Measurements from ENCODE around the gene CD68.

CD68 gene

GRCh38 chr17:7555320-7555948 lies 24.0 kb upstream of the CD68 start:
- H2AFZ ChIP-seq (ENCODE audit: low read length), result no peak overlapping the region
- H3K4me1 ChIP-seq (ENCODE audit: low read length), result peaks cover 33% of the 10 kb centered on the region
- H3K9ac ChIP-seq (ENCODE audit: low read length), result no peak overlapping the region
- H3K4me3 ChIP-seq (ENCODE audit: low read length), result no peak overlapping the region
- peaks cover 28% of the 10 kb centered on the region for H3F3A ChIP-seq (ENCODE audit: insufficient read depth, low read length)
- no peak for TF ChIP-seq EZH2 (optimal IDR thresholded peaks at IDR 0.05; ENCODE audit: low read depth, low read length)
- TF ChIP-seq EZH2phosphoT487 (IDR thresholded peaks at IDR 0.05; ENCODE audit: low read length), result no peak
- TF ChIP-seq CTCF (IDR thresholded peaks at IDR 0.05; ENCODE audit: low read length), result no peak
- H3K4me2 ChIP-seq (ENCODE audit: low read depth, low read length), result no peak overlapping the region
- H3K79me2 ChIP-seq (ENCODE audit: low read length), result no peaks in the 10 kb centered on the region
- no peak overlapping the region for H3K27ac ChIP-seq (ENCODE audit: low read length)
- no peaks in the 10 kb centered on the region for H3K9me3 ChIP-seq (replicated peaks; ENCODE audit: insufficient read depth, low read length)
- no peaks in the 10 kb centered on the region for H4K20me1 ChIP-seq (ENCODE audit: insufficient read depth, low read length)
- DNase-seq, result no peak
- H3K9me2 ChIP-seq (replicated peaks; ENCODE audit: insufficient read depth, low read length), result no peaks in the 10 kb centered on the region
- no peaks in the 10 kb centered on the region for H3K36me3 ChIP-seq (replicated peaks; ENCODE audit: insufficient read depth, low read length)
- H3K27me3 ChIP-seq (replicated peaks; ENCODE audit: insufficient read depth, low read length), result no peaks in the 10 kb centered on the region

- Histone ChIP-seq H3K4me2 (ENCODE audit: low read depth, low read length) (no peak overlapping the region), H3K4me3 (ENCODE audit: low read length) (no peak overlapping the region), H3K27me3 (replicated peaks; ENCODE audit: insufficient read depth, low read length) (no peaks in the 10 kb centered on the region), H3F3A (ENCODE audit: insufficient read depth, low read length) (peaks cover 32% of the 10 kb centered on the region), H4K20me1 (ENCODE audit: insufficient read depth, low read length) (no peaks in the 10 kb centered on the region), H3K36me3 (replicated peaks; ENCODE audit: insufficient read depth, low read length) (no peaks in the 10 kb centered on the region), H3K4me1 (ENCODE audit: low read length) (peaks cover 37% of the 10 kb centered on the region), H3K27ac (ENCODE audit: low read length) (no peak overlapping the region), H2AFZ (ENCODE audit: low read length) (no peak overlapping the region), H3K9me2 (replicated peaks; ENCODE audit: insufficient read depth, low read length) (no peaks in the 10 kb centered on the region), H3K79me2 (ENCODE audit: low read length) (peaks cover 5% of the 10 kb centered on the region; the same call in 1 of the 2 replicates), H3K9ac (ENCODE audit: low read length) (no peak overlapping the region), H3K9me3 (replicated peaks; ENCODE audit: insufficient read depth, low read length) (no peaks in the 10 kb centered on the region)
- no peak for TF ChIP-seq EZH2phosphoT487 (IDR thresholded peaks at IDR 0.05; ENCODE audit: low read length)
- no peak for TF ChIP-seq CTCF (IDR thresholded peaks at IDR 0.05; ENCODE audit: low read length)
- no peak for TF ChIP-seq EZH2 (optimal IDR thresholded peaks at IDR 0.05; ENCODE audit: low read depth, low read length)
- no peak for DNase-seq
These were observed 22.8 kb upstream of the CD68 start for GRCh38 chr17:7556627-7557026.

- Histone ChIP-seq H3K9ac (ENCODE audit: low read length) (no peak overlapping the region), H3F3A (ENCODE audit: insufficient read depth, low read length) (peaks cover 28% of the 10 kb centered on the region), H3K4me2 (ENCODE audit: low read depth, low read length) (peak overlapping the region; percentile 77; the same call in 1 of the 2 replicates), H3K79me2 (ENCODE audit: low read length) (peaks cover 10% of the 10 kb centered on the region), H3K4me3 (ENCODE audit: low read length) (no peak overlapping the region), H3K36me3 (replicated peaks; ENCODE audit: insufficient read depth, low read length) (no peaks in the 10 kb centered on the region), H3K4me1 (ENCODE audit: low read length) (peaks cover 33% of the 10 kb centered on the region), H3K9me2 (replicated peaks; ENCODE audit: insufficient read depth, low read length) (no peaks in the 10 kb centered on the region), H2AFZ (ENCODE audit: low read length) (peak overlapping the region; percentile 68), H3K27ac (ENCODE audit: low read length) (no peak overlapping the region), H3K27me3 (replicated peaks; ENCODE audit: insufficient read depth, low read length) (no peaks in the 10 kb centered on the region), H3K9me3 (replicated peaks; ENCODE audit: insufficient read depth, low read length) (no peaks in the 10 kb centered on the region), H4K20me1 (ENCODE audit: insufficient read depth, low read length) (no peaks in the 10 kb centered on the region)
- TF ChIP-seq EZH2 (optimal IDR thresholded peaks at IDR 0.05; ENCODE audit: low read depth, low read length) (no peak), CTCF (IDR thresholded peaks at IDR 0.05; ENCODE audit: low read length) (no peak), EZH2phosphoT487 (IDR thresholded peaks at IDR 0.05; ENCODE audit: low read length) (no peak)
- DNase-seq, result no peak
These were observed 22.2 kb upstream of the CD68 start for GRCh38 chr17:7557147-7557764.
